Testis (tissue), 2 donors: ENCODE measurements around the gene BZW2.

Source experiments
- POLR2A ChIP-seq: fragments of 450-650 bp; IDR thresholded peaks from one replicate; pipeline ENCODE4 v1.6.1; 2017; ENCODE audit warnings: antibody characterized with exemption, mild to moderate bottlenecking, moderate library complexity
- TF ChIP-seq, protein P1 (sequence below), 3 experiments: fragments of 450-650 bp in 2 of 3; fragments of 200-600 bp in 1 of 3; sonication (generic) in 1 of 3; IDR thresholded peaks; one replicate each; pipeline ENCODE4 v1.5.1; 2016 to 2019; ENCODE audit warnings: antibody characterized with exemption in 3 of 3, mild to moderate bottlenecking in 2 of 3, moderate library complexity in 1 of 3

DNA sequence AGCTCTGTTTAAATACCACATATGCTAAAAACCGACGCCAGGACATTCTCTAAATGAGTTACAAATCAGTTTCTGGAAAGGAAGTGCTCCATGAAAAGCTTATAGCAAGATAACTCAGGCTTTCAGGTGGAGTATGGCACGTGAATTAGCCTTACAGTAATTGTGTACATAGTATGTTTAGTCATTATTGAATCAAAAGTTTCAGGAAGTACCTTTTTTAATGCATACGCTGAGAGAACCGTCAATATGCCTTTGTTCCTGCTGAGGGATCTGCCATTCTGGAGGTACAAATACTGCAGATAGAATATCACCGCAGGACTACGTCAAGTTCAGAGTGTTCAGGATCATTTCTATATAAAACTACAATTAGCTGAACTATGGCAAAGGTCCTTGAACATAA is 46.1 kb upstream of the BZW2 start:
- TF ChIP-seq, protein P1, sequence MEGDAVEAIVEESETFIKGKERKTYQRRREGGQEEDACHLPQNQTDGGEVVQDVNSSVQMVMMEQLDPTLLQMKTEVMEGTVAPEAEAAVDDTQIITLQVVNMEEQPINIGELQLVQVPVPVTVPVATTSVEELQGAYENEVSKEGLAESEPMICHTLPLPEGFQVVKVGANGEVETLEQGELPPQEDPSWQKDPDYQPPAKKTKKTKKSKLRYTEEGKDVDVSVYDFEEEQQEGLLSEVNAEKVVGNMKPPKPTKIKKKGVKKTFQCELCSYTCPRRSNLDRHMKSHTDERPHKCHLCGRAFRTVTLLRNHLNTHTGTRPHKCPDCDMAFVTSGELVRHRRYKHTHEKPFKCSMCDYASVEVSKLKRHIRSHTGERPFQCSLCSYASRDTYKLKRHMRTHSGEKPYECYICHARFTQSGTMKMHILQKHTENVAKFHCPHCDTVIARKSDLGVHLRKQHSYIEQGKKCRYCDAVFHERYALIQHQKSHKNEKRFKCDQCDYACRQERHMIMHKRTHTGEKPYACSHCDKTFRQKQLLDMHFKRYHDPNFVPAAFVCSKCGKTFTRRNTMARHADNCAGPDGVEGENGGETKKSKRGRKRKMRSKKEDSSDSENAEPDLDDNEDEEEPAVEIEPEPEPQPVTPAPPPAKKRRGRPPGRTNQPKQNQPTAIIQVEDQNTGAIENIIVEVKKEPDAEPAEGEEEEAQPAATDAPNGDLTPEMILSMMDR (IDR thresholded peaks at IDR 0.05): no peak
- TF ChIP-seq POLR2A: no peak
